IPS DF 6.9 (cell line): Measurements from ENCODE around the gene CNBD2.
"Not testable (repeated sequence)": the region's sequence is repeated elsewhere in the genome, so short reads cannot be mapped to it uniquely, and the experiment has no call there.

Experiments used
- DNase-seq: peaks from one replicate; pipeline ENCODE4 v3.0.0-alpha.2; 2013; ENCODE audit warnings: low read depth, low spot score
- H3K27ac ChIP-seq: one replicate; pipeline ENCODE4 v1.5.1; 2013; ENCODE audit warnings: low read length, control low read depth
- H3K27me3 ChIP-seq: 2 replicates; pipeline ENCODE4 v1.6.1; 2013; ENCODE audit warnings: mild to moderate bottlenecking, low read length; ENCODE audit not compliant: control insufficient read depth, insufficient read depth
- H3K36me3 ChIP-seq: 2 replicates; pipeline ENCODE4 v1.6.1; 2013; ENCODE audit warnings: low read length; ENCODE audit not compliant: control insufficient read depth, insufficient read depth
- H3K4me1 ChIP-seq: 2 replicates; pipeline ENCODE4 v1.6.1; 2013; ENCODE audit warnings: low read length; ENCODE audit not compliant: control insufficient read depth, insufficient read depth
- H3K4me3 ChIP-seq: 2 replicates; pipeline ENCODE4 v1.5.1; 2013; ENCODE audit warnings: mild to moderate bottlenecking, low read length
- H3K9me3 ChIP-seq: 2 replicates; pipeline ENCODE4 v1.6.1; 2013; ENCODE audit warnings: low read length, inconsistent platforms; ENCODE audit not compliant: control insufficient read depth, insufficient read depth
- WGBS: extraction: QIAGEN DNeasy Blood & Tissue Kit; methylation state at CpG from one replicate; pipeline ENCODE4 v1.1.7; 2013; ENCODE audit warnings: mixed read lengths, missing lambda C conversion rate; ENCODE audit not compliant: insufficient read length, insufficient coverage; 5-methylcytosine and 5-hydroxymethylcytosine counted together

CNBD2 gene

GRCh38 chr20:35952480-35953386 is 15.7 kb upstream of the CNBD2 start:
- H3K36me3 ChIP-seq: no peaks in the 10 kb centered on the region; the same call in 1 of the 2 replicates
- DNase-seq: no peak
- WGBS: no CpG with 5 or more reads among the region's 6 CpGs

DNA sequence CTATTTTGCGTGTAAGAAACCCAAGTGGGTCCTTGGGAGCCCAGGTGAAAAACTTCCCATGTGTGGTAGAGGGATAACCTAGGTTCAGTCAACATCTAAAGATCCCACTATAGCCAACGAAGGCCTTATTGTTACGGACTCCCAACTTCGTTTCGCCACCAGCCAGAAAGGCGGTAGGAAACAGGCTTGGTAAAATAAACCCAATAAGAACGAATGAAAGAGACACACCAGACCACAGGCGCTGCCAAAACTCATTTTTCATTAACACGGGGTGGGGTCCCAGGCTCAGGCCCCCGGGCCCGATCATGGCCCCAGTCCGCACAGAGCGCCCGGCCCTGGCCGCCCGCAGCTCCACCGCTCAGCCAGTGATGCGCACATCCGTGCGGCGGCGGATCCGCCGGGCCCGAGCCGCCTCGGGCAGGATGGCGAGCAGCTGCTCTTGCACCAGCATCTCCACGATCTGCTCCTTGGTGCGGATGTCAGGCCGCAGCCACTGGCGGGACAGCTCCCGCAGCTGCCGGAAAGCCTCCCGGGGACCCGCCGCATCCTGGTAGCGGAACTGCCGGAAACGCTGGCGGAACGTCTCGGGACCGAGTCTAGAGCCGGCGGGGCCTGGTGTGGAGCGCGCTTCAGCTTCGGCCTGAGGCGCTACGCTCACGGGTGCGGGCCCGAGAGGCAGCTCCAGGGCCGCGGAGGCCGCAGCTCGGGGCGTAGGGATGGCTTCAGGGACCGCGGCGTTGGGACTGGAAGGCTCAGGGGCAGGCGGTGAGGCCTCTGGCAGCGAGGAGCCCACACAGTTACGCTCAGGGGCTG is 14.8 kb upstream of the CNBD2 start:
- Histone ChIP-seq H3K27me3 (no peaks in the 10 kb centered on the region), H3K4me1 (no peaks in the 10 kb centered on the region), H3K4me3 (peak overlapping the region; percentile 61), H3K36me3 (no peaks in the 10 kb centered on the region; the same call in 1 of the 2 replicates), H3K27ac (no peak overlapping the region), H3K9me3 (no peaks in the 10 kb centered on the region)
- DNase-seq: no peak
- no CpG with 5 or more reads among the region's 65 CpGs for WGBS

More at GRCh38 chr20:35952480-35953386, 15.7 kb upstream of the CNBD2 start:
- H3K4me1 ChIP-seq: no peaks in the 10 kb centered on the region
- H3K9me3 ChIP-seq: no peaks in the 10 kb centered on the region
- peak overlapping the region; percentile 61; the same call in 1 of the 2 replicates for H3K4me3 ChIP-seq
- H3K27ac ChIP-seq: no peak overlapping the region
- no peaks in the 10 kb centered on the region for H3K27me3 ChIP-seq

- Histone ChIP-seq H3K4me1 (no peaks in the 10 kb centered on the region), H3K27me3 (no peaks in the 10 kb centered on the region), H3K9me3 (no peaks in the 10 kb centered on the region), H3K4me3 (peak within 1 kb of the TSS; percentile 61), H3K36me3 (no peaks in the 10 kb centered on the region; the same call in 1 of the 2 replicates), H3K27ac (no peak within 1 kb of the TSS)
- WGBS: no CpG with 5 or more reads among the region's 76 CpGs
- DNase-seq: peak; percentile 94
These were observed 14.0 kb upstream of the CNBD2 start, which contains the start of gene SCAND1 for GRCh38 chr20:35954200-35954906. Gene SCAND1 (minus strand): TSS chr20:35954502. CDS start chr20:35954284, 218 bp downstream.

DNA sequence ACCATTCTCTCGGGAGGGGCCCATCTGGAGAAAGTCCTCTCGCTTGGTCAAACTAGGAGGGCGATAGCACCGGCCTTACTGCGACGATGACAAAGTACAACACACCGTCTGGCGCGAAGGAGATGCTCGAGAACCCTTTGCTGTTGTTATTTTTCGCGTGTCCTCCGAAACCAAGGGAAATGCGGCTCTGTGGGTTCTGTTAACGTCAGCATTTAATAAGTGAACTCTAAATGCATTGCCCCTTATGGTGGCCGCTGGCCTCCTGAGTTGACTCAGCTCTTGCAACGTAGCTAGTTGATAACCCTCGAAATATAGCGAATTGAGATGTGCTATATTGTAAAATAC is 13.5 kb upstream of the CNBD2 start:
- Histone ChIP-seq H3K9me3 (no peaks in the 10 kb centered on the region), H3K27ac (no peak overlapping the region), H3K4me1 (no peaks in the 10 kb centered on the region), H3K4me3 (peak overlapping the region; percentile 61; the same call in 1 of the 2 replicates), H3K27me3 (no peaks in the 10 kb centered on the region), H3K36me3 (no peaks in the 10 kb centered on the region; the same call in 1 of the 2 replicates)
- DNase-seq: no peak
- no CpG with 5 or more reads among the region's 19 CpGs for WGBS

GRCh38 chr20:35956616-35957015 is 11.8 kb upstream of the CNBD2 start:
- Histone ChIP-seq H3K27me3 (no peaks in the 10 kb centered on the region), H3K4me1 (no peaks in the 10 kb centered on the region)
- DNase-seq: no peak

GRCh38 chr20:35959291-35959690 is 9.1 kb upstream of the CNBD2 start:
- WGBS: no CpG with 5 or more reads among the region's 6 CpGs
- not testable (repeated sequence) for DNase-seq, H3K9me3 ChIP-seq

More at GRCh38 chr20:35956616-35957015, 11.8 kb upstream of the CNBD2 start:
- Histone ChIP-seq H3K9me3 (no peaks in the 10 kb centered on the region), H3K36me3 (no peaks in the 10 kb centered on the region; the same call in 1 of the 2 replicates), H3K4me3 (no peak overlapping the region), H3K27ac (no peak overlapping the region)

GRCh38 chr20:35963878-35964277 is 4.5 kb upstream of the CNBD2 start:
- Histone ChIP-seq H3K27ac (no peak overlapping the region), H3K4me1 (peaks cover 2% of the 10 kb centered on the region; the same call in 1 of the 2 replicates), H3K4me3 (no peak overlapping the region), H3K9me3 (no peaks in the 10 kb centered on the region), H3K36me3 (no peaks in the 10 kb centered on the region), H3K27me3 (no peaks in the 10 kb centered on the region)
- DNase-seq: no peak
- no CpG with 5 or more reads among the region's 4 CpGs for WGBS

More at GRCh38 chr20:35959291-35959690, 9.1 kb upstream of the CNBD2 start:
- H3K4me1 ChIP-seq, H3K27me3 ChIP-seq, H3K36me3 ChIP-seq, H3K4me3 ChIP-seq, H3K27ac ChIP-seq: not testable (repeated sequence)

- H3K27ac ChIP-seq: no peak overlapping the region
- H3K4me1 ChIP-seq: peaks cover 2% of the 10 kb centered on the region; the same call in 1 of the 2 replicates
- no peaks in the 10 kb centered on the region for H3K27me3 ChIP-seq
- no peaks in the 10 kb centered on the region for H3K9me3 ChIP-seq
- no peak for DNase-seq
- no peaks in the 10 kb centered on the region for H3K36me3 ChIP-seq
- WGBS: no CpG with 5 or more reads among the region's 1 CpG
- H3K4me3 ChIP-seq: no peak overlapping the region
These were observed 540 bp downstream of the CNBD2 start for GRCh38 chr20:35968930-35969329.

GRCh38 chr20:35971981-35972380 is 3.6 kb downstream of the CNBD2 start:
- Histone ChIP-seq H3K36me3 (no peaks in the 10 kb centered on the region), H3K9me3 (no peaks in the 10 kb centered on the region), H3K27ac (no peak overlapping the region), H3K4me1 (peaks cover 2% of the 10 kb centered on the region; the same call in 1 of the 2 replicates), H3K27me3 (no peaks in the 10 kb centered on the region), H3K4me3 (no peak overlapping the region)
- no CpG with 5 or more reads among the region's 2 CpGs for WGBS
- no peak for DNase-seq

- no CpG with 5 or more reads among the region's 4 CpGs for WGBS
- Histone ChIP-seq H3K36me3 (no peaks in the 10 kb centered on the region), H3K27me3 (no peaks in the 10 kb centered on the region), H3K9me3 (no peaks in the 10 kb centered on the region), H3K4me3 (no peak overlapping the region), H3K27ac (no peak overlapping the region), H3K4me1 (peaks cover 2% of the 10 kb centered on the region; the same call in 1 of the 2 replicates)
- DNase-seq: no peak
These were observed 4.1 kb downstream of the CNBD2 start for GRCh38 chr20:35972462-35972861.
